Thyroid gland (tissue), 4 donors: ENCODE results near the gene KRTAP5-4. TPM values are rescaled to one million over a fixed set of nuclear protein-coding genes. Genes with fewer than 3 reads are reported as not detected.
"Not testable (repeated sequence)": the region's sequence is repeated elsewhere in the genome, so short reads cannot be mapped to it uniquely, and the experiment has no call there.

Experiments used
- DNase-seq, 2 donors: peaks; one replicate each; pipeline ENCODE4 v3.0.0-alpha.2; 2019
- H3K27ac ChIP-seq, 3 donors: fragments of 200-600 bp; sonication (generic); 1 replicate in 2 of 3; 2 replicates in 1 of 3; pipeline ENCODE4 v1.5.1; 2016 to 2019; ENCODE audit warnings: mild to moderate bottlenecking in 1 of 3, moderate library complexity in 1 of 3
- H3K27me3 ChIP-seq: fragments of 200-600 bp; sonication (generic); one replicate; pipeline ENCODE4 v1.5.1; 2019
- H3K36me3 ChIP-seq, 2 donors: fragments of 200-600 bp; sonication (generic); one replicate each; pipeline ENCODE4 v1.5.1; 2016 to 2019
- H3K4me1 ChIP-seq, 2 donors: fragments of 200-600 bp; sonication (generic); one replicate each; pipeline ENCODE4 v1.5.1; 2017 to 2019
- H3K4me3 ChIP-seq, 3 donors: fragments of 200-600 bp; sonication (generic); replicated peaks in 1 of 3; 1 replicate in 2 of 3; 2 replicates in 1 of 3; pipeline ENCODE4 v1.5.1; 2016; ENCODE audit warnings: mild to moderate bottlenecking in 1 of 3
- H3K9me3 ChIP-seq: fragments of 200-600 bp; sonication (generic); one replicate; pipeline ENCODE4 v1.5.1; 2017
- CTCF ChIP-seq, 6 experiments: fragments of 200-600 bp in 3 of 6; fragments of 450-650 bp in 3 of 6; sonication (generic) in 3 of 6; IDR thresholded peaks; one replicate each; pipeline ENCODE4 v1.5.1; 2016 to 2019; ENCODE audit warnings: antibody characterized with exemption in 6 of 6, mild to moderate bottlenecking in 2 of 6, inconsistent platforms in 1 of 6, moderate library complexity in 1 of 6
- POLR2A ChIP-seq, 2 donors: fragments of 450-650 bp; IDR thresholded peaks; one replicate each; pipeline ENCODE4 v1.6.1; 2017; ENCODE audit warnings: antibody characterized with exemption in 2 of 2, mild to moderate bottlenecking in 2 of 2, moderate library complexity in 1 of 2
- WGBS, 2 donors: methylation state at CpG; one replicate each; pipeline ENCODE4 v1.1.5; 2017; 5-methylcytosine and 5-hydroxymethylcytosine counted together
- intact Hi-C: fragments of 100-400 bp; cut with DNase I; formaldehyde crosslinking; loops from one replicate; pipeline ENCODE4 v1.15.1; 2023
- total RNA-seq, 4 donors: library from RNA; depleted of rRNA; stranded (reverse); fragments of >200 nt; gene quantifications; one replicate each; pipeline ENCODE4 v1.2.3, GENCODE V29; 2016

Gene KRTAP5-4
- total RNA-seq, 4 donors from 2014 or later, result not detected

GRCh38 chr11:1668911-1669473 is 47.1 kb upstream of the KRTAP5-4 start:
- no peak for TF ChIP-seq POLR2A (IDR thresholded peaks at IDR 0.05)

GRCh38 chr11:1667906-1668305 is 46.0 kb upstream of the KRTAP5-4 start:
- WGBS, 2 donors, result 52 to 54% methylated on average over 15 to 16 of the region's 16 CpGs
- Histone ChIP-seq H3K36me3 (no peaks in the 10 kb centered on the region), H3K4me1 (no peaks in the 10 kb centered on the region), H3K4me3 (no peak overlapping the region), H3K9me3 (no peaks in the 10 kb centered on the region), H3K27me3 (no peaks in the 10 kb centered on the region), H3K27ac (no peak overlapping the region)
- DNase-seq, result no peak
- TF ChIP-seq CTCF (IDR thresholded peaks at IDR 0.05) (no peak), POLR2A (IDR thresholded peaks at IDR 0.05) (no peak)
- intact Hi-C loops, result no loop called here

More at GRCh38 chr11:1668911-1669473, 47.1 kb upstream of the KRTAP5-4 start:
- WGBS, 2 donors, result 65 to 82% methylated on average over 13 of the region's 13 CpGs
- Histone ChIP-seq H3K36me3 (no peaks in the 10 kb centered on the region), H3K27ac (no peak overlapping the region), H3K9me3 (no peaks in the 10 kb centered on the region), H3K27me3 (no peaks in the 10 kb centered on the region), H3K4me3 (no peak overlapping the region), H3K4me1 (no peaks in the 10 kb centered on the region)
- intact Hi-C loops, result no loop called here
- no peak for DNase-seq

- no peaks in the 10 kb centered on the region for H3K4me1 ChIP-seq
- 57 to 85% methylated on average over 5 to 24 of the region's 24 CpGs for WGBS, 2 donors
- no peak overlapping the region for H3K4me3 ChIP-seq
- intact Hi-C loops, result no loop called here
- H3K27ac ChIP-seq, result no peak overlapping the region
- no peaks in the 10 kb centered on the region for H3K9me3 ChIP-seq
- TF ChIP-seq POLR2A (IDR thresholded peaks at IDR 0.05) (no peak), CTCF (IDR thresholded peaks at IDR 0.05) (no peak)
- no peaks in the 10 kb centered on the region for H3K27me3 ChIP-seq
- DNase-seq, result no peak
- no peaks in the 10 kb centered on the region for H3K36me3 ChIP-seq
Observed at GRCh38 chr11:1667121-1667850, 45.3 kb upstream of the KRTAP5-4 start.

- intact Hi-C loops, result no loop called here
- no peak overlapping the region for H3K4me3 ChIP-seq
- no peak for DNase-seq
- H3K27me3 ChIP-seq, result no peaks in the 10 kb centered on the region
- WGBS, 2 donors, result 80 to 86% methylated on average over 1 to 4 of the region's 8 CpGs
- no peaks in the 10 kb centered on the region for H3K4me1 ChIP-seq
- no peaks in the 10 kb centered on the region for H3K9me3 ChIP-seq
- no peaks in the 10 kb centered on the region for H3K36me3 ChIP-seq
- TF ChIP-seq POLR2A (IDR thresholded peaks at IDR 0.05) (no peak), CTCF (IDR thresholded peaks at IDR 0.05) (no peak)
- H3K27ac ChIP-seq, result no peak overlapping the region
Observed at GRCh38 chr11:1665313-1665712, 43.4 kb upstream of the KRTAP5-4 start.

- DNase-seq, H3K27ac ChIP-seq, H3K4me3 ChIP-seq, intact Hi-C loops, H3K27me3 ChIP-seq, H3K4me1 ChIP-seq, H3K9me3 ChIP-seq, H3K36me3 ChIP-seq: not testable (repeated sequence)
- 69 to 75% methylated on average over 18 of the region's 18 CpGs for WGBS, 2 donors
Observed at GRCh38 chr11:1662699-1663283, 40.9 kb upstream of the KRTAP5-4 start.

- H3K27ac ChIP-seq, H3K9me3 ChIP-seq, H3K4me3 ChIP-seq, intact Hi-C loops, DNase-seq, H3K36me3 ChIP-seq, H3K27me3 ChIP-seq, H3K4me1 ChIP-seq: not testable (repeated sequence)
- WGBS, 2 donors, result 73 to 86% methylated on average over 5 to 8 of the region's 25 CpGs
Observed at GRCh38 chr11:1661454-1662269, 39.7 kb upstream of the KRTAP5-4 start.
